HG03039 (cell line): ENCODE measurements around the gene CDC25B.

Experiments
- ATAC-seq: cut with Tn5 transposase; IDR thresholded peaks from one replicate; pipeline ENCODE4 v1.9.1; 2021; ENCODE audit warnings: mild to moderate bottlenecking, moderate library complexity; ENCODE audit not compliant: unreplicated experiment

The CDC25B gene

GRCh38 chr20:3802524-3803239 lies 6.6 kb downstream of the CDC25B start:
- no peak for ATAC-seq

GRCh38 chr20:3803289-3803688 lies 7.2 kb downstream of the CDC25B start:
- no peak for ATAC-seq

GRCh38 chr20:3803854-3804253 lies 7.7 kb downstream of the CDC25B start:
- no peak for ATAC-seq

GRCh38 chr20:3804254-3804751 lies 8.2 kb downstream of the CDC25B start:
- ATAC-seq: no peak

- ATAC-seq: no peak
These were observed 8.7 kb downstream of the CDC25B start for GRCh38 chr20:3804781-3805180.

- ATAC-seq: no peak
These were observed 12.4 kb downstream of the CDC25B start for GRCh38 chr20:3808544-3808943.

- no peak for ATAC-seq
These were observed 15.6 kb downstream of the CDC25B start for GRCh38 chr20:3811467-3812258.

- no peak for ATAC-seq
These were observed 16.2 kb downstream of the CDC25B start for GRCh38 chr20:3812259-3812681.

- no peak for ATAC-seq
These were observed 17.1 kb downstream of the CDC25B start for GRCh38 chr20:3812975-3813847.

GRCh38 chr20:3813848-3814581 lies 17.9 kb downstream of the CDC25B start:
- ATAC-seq: no peak

- no peak for ATAC-seq
These were observed 18.9 kb downstream of the CDC25B start for GRCh38 chr20:3814928-3815495.

- no peak for ATAC-seq
These were observed 19.7 kb downstream of the CDC25B start for GRCh38 chr20:3815703-3816315.

- no peak for ATAC-seq
These were observed 22.3 kb downstream of the CDC25B start for GRCh38 chr20:3818155-3819151.

- ATAC-seq: no peak
These were observed 23.4 kb downstream of the CDC25B start for GRCh38 chr20:3819411-3820047.

GRCh38 chr20:3820048-3820900 lies 24.2 kb downstream of the CDC25B start, which contains the start of gene AP5S1:
AP5S1 (plus strand) TSS chr20:3820547; CDS start chr20:3822118, 1,571 bp downstream.
- ATAC-seq: peak; percentile 78

- ATAC-seq: no peak
These were observed 25.0 kb downstream of the CDC25B start for GRCh38 chr20:3820901-3821727.
